Uterus (tissue), 4 donors: ENCODE results near the gene C10orf90. TPM values are rescaled to one million over a fixed set of nuclear protein-coding genes. Genes with fewer than 3 reads are reported as not detected.

ENCODE experiments used
- DNase-seq, 2 donors: peaks; one replicate each; pipeline ENCODE4 v3.0.0-alpha.2; 2019 to 2020
- H3K27ac ChIP-seq, 2 donors: fragments of 200-600 bp; sonication (generic); 1 replicate in 1 of 2; 2 replicates in 1 of 2; pipeline ENCODE4 v1.5.1; 2016 to 2018
- H3K27me3 ChIP-seq, 2 donors: fragments of 200-600 bp; sonication (generic); one replicate each; pipeline ENCODE4 v1.5.1; 2018 to 2019; ENCODE audit warnings: control low read depth in 1 of 2
- H3K36me3 ChIP-seq, 2 donors: fragments of 200-600 bp; sonication (generic); one replicate each; pipeline ENCODE4 v1.5.1; 2019; ENCODE audit warnings: control low read depth in 1 of 2
- H3K4me1 ChIP-seq, 2 donors: fragments of 200-600 bp; sonication (generic); one replicate each; pipeline ENCODE4 v1.5.1; 2018 to 2019; ENCODE audit warnings: control low read depth in 1 of 2
- H3K4me3 ChIP-seq, 2 donors: fragments of 200-600 bp; sonication (generic); 1 replicate in 1 of 2; 2 replicates in 1 of 2; pipeline ENCODE4 v1.5.1; 2018 to 2019; ENCODE audit warnings: mild to moderate bottlenecking in 1 of 2
- H3K9me3 ChIP-seq, 2 donors: fragments of 200-600 bp; sonication (generic); one replicate each; pipeline ENCODE4 v1.5.1; 2019; ENCODE audit warnings: control low read depth in 1 of 2
- POLR2A ChIP-seq, 2 donors: fragments of 450-650 bp; IDR thresholded peaks; one replicate each; pipeline ENCODE4 v1.6.1; 2016; ENCODE audit warnings: antibody characterized with exemption in 2 of 2, mild to moderate bottlenecking in 1 of 2, moderate library complexity in 1 of 2
- intact Hi-C: fragments of 100-400 bp; cut with DNase I; formaldehyde crosslinking; loops from one replicate; pipeline ENCODE4 v1.15.1; 2023; ENCODE audit warnings: low total_unique reads
- total RNA-seq, 4 donors: library from RNA; depleted of rRNA in 3 of 4; stranded (reverse); fragments of >200 nt in 3 of 4; gene quantifications; one replicate each; pipeline versions ENCODE4 v1.1.0 to v1.2.4, GENCODE V29; 2014 to 2023
- TF ChIP-seq, protein P1 (sequence below), 4 experiments: fragments of 200-600 bp in 2 of 4; fragments of 450-650 bp in 2 of 4; sonication (generic) in 2 of 4; IDR thresholded peaks; one replicate each; pipeline ENCODE4 v1.5.1; 2016 to 2019; ENCODE audit warnings: antibody characterized with exemption in 4 of 4, mild to moderate bottlenecking in 2 of 4, moderate library complexity in 1 of 4
- donor health status: DM: yes; HTN: yes; CAD: no.

C10orf90 gene
- total RNA-seq, 4 donors from 2014 or later, result 0.21 TPM; not detected in 3

DNA sequence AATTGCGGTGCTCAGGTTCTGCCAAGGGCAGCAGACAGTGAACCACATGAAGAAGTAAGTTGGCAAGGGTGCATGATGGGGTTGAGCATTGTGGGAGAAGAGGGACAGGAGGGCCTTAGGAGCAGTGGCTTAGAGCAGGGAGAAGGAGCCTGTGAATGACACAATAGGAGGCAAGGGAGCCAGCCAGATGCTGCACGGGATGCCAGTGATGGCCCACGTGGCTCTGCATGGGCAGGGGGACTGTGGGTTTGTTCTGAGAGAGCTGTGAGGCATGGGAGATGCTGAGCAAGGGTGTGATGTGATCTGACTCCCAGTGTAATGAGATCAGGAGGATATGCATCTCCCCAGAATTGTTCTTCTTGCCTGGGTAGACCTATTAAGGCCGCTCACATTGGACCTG lies 60.9 kb downstream of the C10orf90 start:
- DNase-seq, result no peak
- Histone ChIP-seq H3K36me3 (no peaks in the 10 kb centered on the region), H3K9me3 (no peaks in the 10 kb centered on the region), H3K4me3 (no peak overlapping the region), H3K27me3 (no peaks in the 10 kb centered on the region), H3K4me1 (no peaks in the 10 kb centered on the region), H3K27ac (no peak overlapping the region)
- intact Hi-C loops, result no loop called here
- TF ChIP-seq, protein P1, sequence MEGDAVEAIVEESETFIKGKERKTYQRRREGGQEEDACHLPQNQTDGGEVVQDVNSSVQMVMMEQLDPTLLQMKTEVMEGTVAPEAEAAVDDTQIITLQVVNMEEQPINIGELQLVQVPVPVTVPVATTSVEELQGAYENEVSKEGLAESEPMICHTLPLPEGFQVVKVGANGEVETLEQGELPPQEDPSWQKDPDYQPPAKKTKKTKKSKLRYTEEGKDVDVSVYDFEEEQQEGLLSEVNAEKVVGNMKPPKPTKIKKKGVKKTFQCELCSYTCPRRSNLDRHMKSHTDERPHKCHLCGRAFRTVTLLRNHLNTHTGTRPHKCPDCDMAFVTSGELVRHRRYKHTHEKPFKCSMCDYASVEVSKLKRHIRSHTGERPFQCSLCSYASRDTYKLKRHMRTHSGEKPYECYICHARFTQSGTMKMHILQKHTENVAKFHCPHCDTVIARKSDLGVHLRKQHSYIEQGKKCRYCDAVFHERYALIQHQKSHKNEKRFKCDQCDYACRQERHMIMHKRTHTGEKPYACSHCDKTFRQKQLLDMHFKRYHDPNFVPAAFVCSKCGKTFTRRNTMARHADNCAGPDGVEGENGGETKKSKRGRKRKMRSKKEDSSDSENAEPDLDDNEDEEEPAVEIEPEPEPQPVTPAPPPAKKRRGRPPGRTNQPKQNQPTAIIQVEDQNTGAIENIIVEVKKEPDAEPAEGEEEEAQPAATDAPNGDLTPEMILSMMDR (IDR thresholded peaks at IDR 0.05), result no peak
- TF ChIP-seq POLR2A (IDR thresholded peaks at IDR 0.05), result no peak

DNA sequence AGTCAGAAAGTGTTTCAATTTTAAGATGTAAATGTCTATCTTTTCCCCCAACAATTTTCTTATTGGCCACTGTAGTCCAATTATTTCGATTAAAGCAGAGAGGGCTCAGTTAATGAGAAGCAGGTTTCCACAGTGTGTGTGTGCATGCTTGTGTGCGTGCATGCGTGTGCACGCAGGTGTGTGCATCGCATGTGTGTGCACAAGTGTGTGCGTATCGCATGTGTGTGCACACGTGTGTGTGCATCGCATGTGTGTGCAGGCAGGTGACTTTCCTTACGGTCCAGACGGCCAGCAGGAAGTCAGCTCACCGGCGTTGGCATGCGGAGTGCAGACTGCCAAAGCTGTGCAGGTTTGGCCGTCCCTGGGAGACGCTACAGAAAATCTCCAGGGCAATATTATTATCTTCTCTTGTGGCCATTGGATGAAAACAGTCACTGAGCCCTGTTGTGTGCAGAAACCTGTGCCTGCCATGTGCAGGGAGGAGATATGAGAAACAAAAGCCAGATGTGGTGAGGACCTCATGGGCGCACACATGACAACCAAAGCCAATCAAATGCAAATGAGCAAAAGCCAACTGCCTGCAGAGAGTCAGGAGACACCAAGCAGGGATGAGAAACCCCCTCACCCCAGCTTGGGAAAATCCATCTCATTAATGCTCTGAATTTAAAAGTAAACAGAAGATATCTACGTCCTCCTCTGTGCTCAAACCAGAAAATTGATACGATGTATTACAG lies 70.4 kb downstream of the C10orf90 start:
- H3K4me3 ChIP-seq, result no peak overlapping the region
- no peaks in the 10 kb centered on the region for H3K27me3 ChIP-seq
- H3K4me1 ChIP-seq, result no peaks in the 10 kb centered on the region
- no peak for DNase-seq
- TF ChIP-seq, protein P1 (IDR thresholded peaks at IDR 0.05), result no peak
- no peak for TF ChIP-seq POLR2A (IDR thresholded peaks at IDR 0.05)
- H3K9me3 ChIP-seq, result no peaks in the 10 kb centered on the region
- no peaks in the 10 kb centered on the region for H3K36me3 ChIP-seq
- no peak overlapping the region for H3K27ac ChIP-seq
- intact Hi-C loops, result no loop called here

DNA sequence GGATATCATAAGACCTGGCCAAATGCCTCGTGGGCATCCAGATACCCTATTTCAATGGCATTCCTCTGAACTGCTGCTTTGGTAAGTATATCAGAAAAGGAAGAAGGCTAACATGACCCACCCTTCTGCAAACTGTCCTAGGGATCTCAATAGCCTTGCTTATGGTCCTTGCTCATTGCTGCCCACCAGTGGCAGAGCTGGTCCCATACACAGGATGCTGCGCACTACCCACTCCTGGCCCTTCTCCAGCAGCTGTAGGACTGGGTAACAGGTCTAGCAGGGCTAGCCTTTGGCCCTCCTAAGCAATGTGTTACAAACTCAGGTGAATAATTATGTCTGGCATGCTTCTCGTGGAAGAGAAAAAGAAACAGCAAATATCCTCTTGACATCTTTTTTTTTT lies 72.5 kb downstream of the C10orf90 start:
- H3K9me3 ChIP-seq, result no peaks in the 10 kb centered on the region

DNA sequence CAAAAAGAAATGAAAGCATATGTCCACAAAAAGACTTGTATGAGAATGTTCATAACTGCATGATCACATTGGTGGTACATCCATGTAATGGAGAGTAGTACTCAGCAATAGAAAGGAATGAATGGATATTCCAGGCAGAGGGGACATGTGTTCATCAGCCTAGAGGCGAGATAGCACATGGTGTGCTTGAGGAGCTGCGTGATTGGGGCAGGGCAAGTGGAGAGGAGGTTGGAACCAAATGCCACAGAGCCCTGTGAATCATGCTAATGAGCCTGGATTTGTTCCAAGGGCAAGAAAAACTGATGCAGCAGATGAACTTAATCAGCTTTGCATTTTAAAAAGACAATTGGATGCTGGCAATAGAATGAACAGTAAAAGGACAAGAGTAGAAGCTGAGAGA lies 73.3 kb downstream of the C10orf90 start:
- H3K27me3 ChIP-seq, result no peaks in the 10 kb centered on the region
- no peaks in the 10 kb centered on the region for H3K4me1 ChIP-seq
- H3K27ac ChIP-seq, result no peak overlapping the region
- no peaks in the 10 kb centered on the region for H3K9me3 ChIP-seq
- no peak overlapping the region for H3K4me3 ChIP-seq
- no peaks in the 10 kb centered on the region for H3K36me3 ChIP-seq
- TF ChIP-seq, protein P1 (IDR thresholded peaks at IDR 0.05), result no peak
- TF ChIP-seq POLR2A (IDR thresholded peaks at IDR 0.05), result no peak
- intact Hi-C loops, result no loop called here
- no peak for DNase-seq

More for the DNA sequence above, 72.5 kb downstream of the C10orf90 start:
- H3K4me3 ChIP-seq, result no peak overlapping the region
- no peak for DNase-seq
- H3K4me1 ChIP-seq, result no peaks in the 10 kb centered on the region
- no peaks in the 10 kb centered on the region for H3K27me3 ChIP-seq
- no peaks in the 10 kb centered on the region for H3K36me3 ChIP-seq
- TF ChIP-seq POLR2A (IDR thresholded peaks at IDR 0.05), result no peak
- TF ChIP-seq, protein P1 (IDR thresholded peaks at IDR 0.05), result no peak
- H3K27ac ChIP-seq, result no peak overlapping the region
- intact Hi-C loops, result no loop called here

DNA sequence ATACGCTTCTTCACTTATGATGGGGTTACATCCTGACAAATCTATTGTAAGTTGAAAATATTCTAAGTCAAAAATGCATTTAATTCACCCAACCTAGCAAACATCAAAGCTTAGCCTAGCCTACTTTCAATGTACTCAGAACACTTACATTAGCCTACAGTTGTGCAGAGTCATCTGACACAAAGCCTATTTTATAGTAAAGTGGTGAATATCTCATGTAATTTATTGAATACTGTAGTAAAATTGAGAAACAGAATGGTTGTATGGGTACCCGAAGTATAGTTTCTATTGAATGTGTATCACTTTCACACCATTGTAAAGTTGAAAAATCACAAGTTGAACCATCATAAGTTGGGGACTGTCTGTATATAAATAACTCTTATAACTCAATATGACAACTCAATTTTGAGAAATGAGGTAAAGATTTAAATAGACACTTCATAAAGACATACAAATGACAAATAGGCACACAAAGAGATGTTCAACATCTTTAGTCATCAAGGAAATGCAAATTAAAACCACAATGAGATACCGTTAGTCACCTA lies 73.9 kb downstream of the C10orf90 start:
- Histone ChIP-seq H3K9me3 (no peaks in the 10 kb centered on the region), H3K27me3 (no peaks in the 10 kb centered on the region), H3K4me3 (no peak overlapping the region), H3K36me3 (no peaks in the 10 kb centered on the region), H3K27ac (no peak overlapping the region), H3K4me1 (no peaks in the 10 kb centered on the region)
- no peak for DNase-seq
- TF ChIP-seq, protein P1 (IDR thresholded peaks at IDR 0.05), result no peak
- no peak for TF ChIP-seq POLR2A (IDR thresholded peaks at IDR 0.05)
- intact Hi-C loops, result no loop called here
